GM19239 (cell line): Measurements from ENCODE around the gene LMBR1.
"Not testable (repeated sequence)": the region's sequence is repeated elsewhere in the genome, so short reads cannot be mapped to it uniquely, and the experiment has no call there.

Experiments
- DNase-seq: peaks from one replicate; pipeline ENCODE4 v3.0.0; 2011; ENCODE audit warnings: low spot score; ENCODE audit not compliant: insufficient read length
- FAIRE-seq: peaks from 2 replicates; lab custom pipeline; 2011; peaks lifted over from hg19 to GRCh38; lab: Jason Lieb, UNC

The LMBR1 gene

GRCh38 chr7:156909574-156910252 lies 16.7 kb upstream of the LMBR1 start:
- not testable (repeated sequence) for DNase-seq, FAIRE-seq

- DNase-seq (no peak), FAIRE-seq (no peak)
Observed at GRCh38 chr7:156907656-156908055, 14.7 kb upstream of the LMBR1 start.

- DNase-seq (no peak), FAIRE-seq (no peak)
Observed at GRCh38 chr7:156906200-156906649, 13.2 kb upstream of the LMBR1 start.

GRCh38 chr7:156903232-156903909 lies 10.4 kb upstream of the LMBR1 start:
- no peak for DNase-seq

GRCh38 chr7:156900093-156900492 lies 7.1 kb upstream of the LMBR1 start:
- FAIRE-seq = not testable (repeated sequence)

More at GRCh38 chr7:156903232-156903909, 10.4 kb upstream of the LMBR1 start:
- FAIRE-seq = no peak

GRCh38 chr7:156898938-156899337 lies 6.0 kb upstream of the LMBR1 start:
- DNase-seq = no peak

More at GRCh38 chr7:156900093-156900492, 7.1 kb upstream of the LMBR1 start:
- DNase-seq = not testable (repeated sequence)

GRCh38 chr7:156897673-156898072 lies 4.7 kb upstream of the LMBR1 start:
- DNase-seq = no peak
- no peak for FAIRE-seq

More at GRCh38 chr7:156898938-156899337, 6.0 kb upstream of the LMBR1 start:
- no peak for FAIRE-seq

- peak; percentile 86 for FAIRE-seq
- no peak for DNase-seq
Observed at GRCh38 chr7:156896388-156897022, 3.5 kb upstream of the LMBR1 start.

GRCh38 chr7:156895024-156895780 lies 2.2 kb upstream of the LMBR1 start:
- DNase-seq (no peak), FAIRE-seq (no peak)

- DNase-seq (peak; percentile 22), FAIRE-seq (peak; percentile 64)
Observed at GRCh38 chr7:156892081-156892800, 742 bp downstream of the LMBR1 start.

GRCh38 chr7:156889746-156890145 lies 3.2 kb downstream of the LMBR1 start:
- DNase-seq (no peak), FAIRE-seq (no peak)

GRCh38 chr7:156889089-156889488 lies 3.9 kb downstream of the LMBR1 start:
- FAIRE-seq = no peak

GRCh38 chr7:156886020-156886795 lies 6.8 kb downstream of the LMBR1 start:
- DNase-seq (no peak), FAIRE-seq (no peak)

More at GRCh38 chr7:156889089-156889488, 3.9 kb downstream of the LMBR1 start:
- no peak for DNase-seq

GRCh38 chr7:156881679-156882078 lies 11.3 kb downstream of the LMBR1 start:
- FAIRE-seq = no peak
- no peak for DNase-seq

- FAIRE-seq (no peak), DNase-seq (no peak)
Observed at GRCh38 chr7:156875766-156876165, 17.2 kb downstream of the LMBR1 start.

GRCh38 chr7:156868363-156868762 lies 24.6 kb downstream of the LMBR1 start:
- DNase-seq, FAIRE-seq: not testable (repeated sequence)

GRCh38 chr7:156865493-156865892 lies 27.5 kb downstream of the LMBR1 start:
- no peak for FAIRE-seq
- no peak for DNase-seq

GRCh38 chr7:156862022-156862421 lies 31.0 kb downstream of the LMBR1 start:
- FAIRE-seq, DNase-seq: not testable (repeated sequence)

GRCh38 chr7:156861212-156861611 lies 31.8 kb downstream of the LMBR1 start:
- DNase-seq (no peak), FAIRE-seq (no peak)
